ENCODE measurements around the gene BRD4. TPM values are rescaled to one million over a fixed set of nuclear protein-coding genes. Genes with fewer than 3 reads are reported as not detected.

BRD4 gene
- total RNA-seq, 4 donors from 2014 or later, result 5.6 to 156 (median 16.6) TPM

- no peak overlapping the region for H3K4me3 ChIP-seq
- peak overlapping the region; percentile 1 to 68 for H3K27ac ChIP-seq
- H3K4me1 ChIP-seq, result peaks cover 10 to 49% of the 10 kb centered on the region in 2 donors
- TF ChIP-seq, protein P1, sequence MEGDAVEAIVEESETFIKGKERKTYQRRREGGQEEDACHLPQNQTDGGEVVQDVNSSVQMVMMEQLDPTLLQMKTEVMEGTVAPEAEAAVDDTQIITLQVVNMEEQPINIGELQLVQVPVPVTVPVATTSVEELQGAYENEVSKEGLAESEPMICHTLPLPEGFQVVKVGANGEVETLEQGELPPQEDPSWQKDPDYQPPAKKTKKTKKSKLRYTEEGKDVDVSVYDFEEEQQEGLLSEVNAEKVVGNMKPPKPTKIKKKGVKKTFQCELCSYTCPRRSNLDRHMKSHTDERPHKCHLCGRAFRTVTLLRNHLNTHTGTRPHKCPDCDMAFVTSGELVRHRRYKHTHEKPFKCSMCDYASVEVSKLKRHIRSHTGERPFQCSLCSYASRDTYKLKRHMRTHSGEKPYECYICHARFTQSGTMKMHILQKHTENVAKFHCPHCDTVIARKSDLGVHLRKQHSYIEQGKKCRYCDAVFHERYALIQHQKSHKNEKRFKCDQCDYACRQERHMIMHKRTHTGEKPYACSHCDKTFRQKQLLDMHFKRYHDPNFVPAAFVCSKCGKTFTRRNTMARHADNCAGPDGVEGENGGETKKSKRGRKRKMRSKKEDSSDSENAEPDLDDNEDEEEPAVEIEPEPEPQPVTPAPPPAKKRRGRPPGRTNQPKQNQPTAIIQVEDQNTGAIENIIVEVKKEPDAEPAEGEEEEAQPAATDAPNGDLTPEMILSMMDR (IDR thresholded peaks at IDR 0.05), result no peak
- TF ChIP-seq POLR2A (IDR thresholded peaks at IDR 0.05), result no peak
- no peaks in the 10 kb centered on the region for H3K36me3 ChIP-seq
- no peak for DNase-seq
- intact Hi-C loops (cut with DNase I; ENCODE audit: low total_unique reads), result loop anchor here (10.0 kb wide), 1 partner anchor 60 kb away; no protein-coding TSS in a partner anchor
- H3K9me3 ChIP-seq, result no peaks in the 10 kb centered on the region
- no peaks in the 10 kb centered on the region for H3K27me3 ChIP-seq
These were observed 7.4 kb downstream of the BRD4 start for GRCh38 chr19:15324791-15325519.

DNA sequence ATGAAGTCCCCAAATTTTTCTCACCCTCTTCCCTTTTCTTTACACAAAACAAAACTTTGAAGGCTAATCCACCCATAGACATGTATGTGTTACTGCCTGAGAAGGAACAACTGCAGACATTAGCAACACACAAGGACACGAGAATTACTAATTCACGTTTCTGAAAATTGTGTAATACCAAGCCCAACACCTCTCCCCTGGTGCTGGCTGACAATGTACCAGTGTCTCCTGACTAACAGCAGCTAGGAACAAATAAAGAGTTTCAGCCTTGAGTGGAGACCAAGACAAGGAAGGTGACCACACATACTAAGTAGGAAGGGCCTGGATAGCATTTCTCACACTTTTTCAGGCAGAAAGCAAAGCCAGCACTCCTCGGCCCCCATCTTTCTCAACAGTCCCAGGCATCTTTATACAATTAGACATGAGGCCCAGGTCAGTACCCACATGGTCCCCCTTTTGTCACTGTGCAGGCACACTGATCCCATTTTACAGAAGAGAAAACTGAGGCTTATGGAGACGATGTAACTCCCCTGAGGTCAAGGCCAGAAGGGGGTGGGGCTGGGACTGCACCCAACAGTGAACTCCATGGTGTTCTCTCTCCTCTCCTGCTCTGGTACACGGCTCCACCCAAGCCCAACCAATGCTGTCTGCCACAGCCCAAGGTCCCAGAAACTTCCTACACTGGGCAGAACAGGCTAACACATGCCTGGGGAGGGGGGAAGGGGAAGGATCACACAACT is 8.7 kb downstream of the BRD4 start:
- Histone ChIP-seq H3K27me3 (no peaks in the 10 kb centered on the region), H3K36me3 (no peaks in the 10 kb centered on the region), H3K27ac (peak overlapping the region; percentile 17 to 68), H3K4me1 (peaks cover 13 to 50% of the 10 kb centered on the region in 2 donors), H3K4me3 (no peak overlapping the region), H3K9me3 (no peaks in the 10 kb centered on the region)
- intact Hi-C loops (cut with DNase I; ENCODE audit: low total_unique reads), result loop anchor here (10.0 kb wide), 1 partner anchor 59 kb away; no protein-coding TSS in a partner anchor
- TF ChIP-seq, protein P1 (IDR thresholded peaks at IDR 0.05), result no peak
- TF ChIP-seq POLR2A (IDR thresholded peaks at IDR 0.05), result no peak
- DNase-seq, result peak; percentile 29 to 38

DNA sequence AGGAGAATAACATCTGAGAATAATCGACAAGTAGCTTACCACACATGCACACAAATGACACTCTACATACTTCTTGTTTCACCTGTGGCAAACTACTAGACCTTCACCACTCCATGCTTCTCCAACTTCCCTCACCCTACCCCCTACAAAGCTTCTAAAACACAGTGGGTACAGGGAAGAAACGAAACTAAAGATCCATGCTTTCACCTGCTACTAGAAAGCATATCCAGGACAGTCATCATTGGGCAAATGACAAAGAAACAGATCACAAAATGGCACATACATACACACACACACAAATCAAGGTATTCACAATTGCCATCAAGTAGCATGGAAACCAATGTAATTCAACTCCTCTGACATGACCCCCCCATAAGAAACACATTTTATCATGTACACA is 10.6 kb downstream of the BRD4 start:
- Histone ChIP-seq H3K4me1 (peaks cover 15 to 54% of the 10 kb centered on the region in 2 donors), H3K4me3 (no peak overlapping the region), H3K27ac (peak overlapping the region in 1 of 2 donors; percentile 14), H3K36me3 (no peaks in the 10 kb centered on the region), H3K27me3 (no peaks in the 10 kb centered on the region), H3K9me3 (no peaks in the 10 kb centered on the region)
- intact Hi-C loops (cut with DNase I; ENCODE audit: low total_unique reads), result loop anchor here (10.0 kb wide), 1 partner anchor 57 kb away; no protein-coding TSS in a partner anchor
- DNase-seq, result no peak
- no peak for TF ChIP-seq POLR2A (IDR thresholded peaks at IDR 0.05)
- TF ChIP-seq, protein P1 (IDR thresholded peaks at IDR 0.05), result no peak

DNA sequence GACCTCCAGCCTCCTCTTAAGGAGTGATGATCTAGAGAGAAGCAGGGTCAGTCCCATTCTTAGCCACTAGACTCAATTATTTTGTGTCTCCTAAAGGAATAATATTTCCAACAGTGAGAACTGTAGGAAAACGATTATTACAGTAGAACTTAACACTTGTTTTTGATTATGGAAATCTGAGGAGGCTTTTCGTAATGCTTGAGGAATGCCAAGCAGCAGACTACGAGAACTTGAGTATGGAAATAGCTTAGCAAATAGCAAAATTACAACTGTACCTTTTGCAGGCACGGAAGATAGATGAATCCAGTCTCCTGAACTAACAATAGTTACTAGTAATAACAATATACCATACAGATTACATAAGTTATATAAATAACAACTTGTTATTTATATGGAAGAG is 12.2 kb downstream of the BRD4 start:
- Histone ChIP-seq H3K27me3 (no peaks in the 10 kb centered on the region), H3K36me3 (no peaks in the 10 kb centered on the region), H3K27ac (peak overlapping the region in 1 of 2 donors; percentile 60), H3K4me1 (peaks cover 17 to 53% of the 10 kb centered on the region in 2 donors), H3K9me3 (no peaks in the 10 kb centered on the region), H3K4me3 (no peak overlapping the region)
- DNase-seq, result no peak
- TF ChIP-seq, protein P1 (IDR thresholded peaks at IDR 0.05), result no peak
- TF ChIP-seq POLR2A (IDR thresholded peaks at IDR 0.05), result no peak
- intact Hi-C loops (cut with DNase I; ENCODE audit: low total_unique reads), result loop anchor here (10.0 kb wide), 1 partner anchor 55 kb away; no protein-coding TSS in a partner anchor
